BLaER1 treated with 17β-estradiol and CSF1 and Interleukin-3, amounts not matched to agents 10 nM and 100 nM (cell line): ENCODE data around the gene HGS.

Experiments
- H3K27ac ChIP-seq, 11 experiments: shearing (Covaris generic); formaldehyde crosslinking; 2 replicates each; pipeline ENCODE4 v1.8.1; 2022
- H3K27me3 ChIP-seq, 11 experiments: shearing (Covaris generic); formaldehyde crosslinking; 2 replicates each; pipeline ENCODE4 v1.8.1; 2022
- H3K36me3 ChIP-seq, 11 experiments: shearing (Covaris generic); formaldehyde crosslinking; 2 replicates each; pipeline ENCODE4 v1.8.1; 2022
- H3K4me1 ChIP-seq, 10 experiments: shearing (Covaris generic); formaldehyde crosslinking; 2 replicates each; pipeline ENCODE4 v1.8.1; 2022
- H3K4me2 ChIP-seq, 11 experiments: shearing (Covaris generic); formaldehyde crosslinking; 2 replicates each; pipeline ENCODE4 v1.8.1; 2022
- H3K4me3 ChIP-seq, 10 experiments: shearing (Covaris generic); formaldehyde crosslinking; 2 replicates each; pipeline ENCODE4 v1.8.1; 2022
- H3K9ac ChIP-seq, 11 experiments: shearing (Covaris generic); formaldehyde crosslinking; 2 replicates each; pipeline ENCODE4 v1.8.1; 2022
- H3K9me3 ChIP-seq, 11 experiments: shearing (Covaris generic); formaldehyde crosslinking; replicated peaks in 1 of 11; 2 replicates each; pipeline ENCODE4 v1.8.1; 2022
- H4K20me1 ChIP-seq, 11 experiments: shearing (Covaris generic); formaldehyde crosslinking; 2 replicates each; pipeline ENCODE4 v1.8.1; 2022
- Cebpa-rat ChIP-seq, 11 experiments: shearing (Covaris generic); IDR thresholded peaks; 2 replicates each; pipeline ENCODE4 v1.8.1; 2022

The HGS gene, protein sequence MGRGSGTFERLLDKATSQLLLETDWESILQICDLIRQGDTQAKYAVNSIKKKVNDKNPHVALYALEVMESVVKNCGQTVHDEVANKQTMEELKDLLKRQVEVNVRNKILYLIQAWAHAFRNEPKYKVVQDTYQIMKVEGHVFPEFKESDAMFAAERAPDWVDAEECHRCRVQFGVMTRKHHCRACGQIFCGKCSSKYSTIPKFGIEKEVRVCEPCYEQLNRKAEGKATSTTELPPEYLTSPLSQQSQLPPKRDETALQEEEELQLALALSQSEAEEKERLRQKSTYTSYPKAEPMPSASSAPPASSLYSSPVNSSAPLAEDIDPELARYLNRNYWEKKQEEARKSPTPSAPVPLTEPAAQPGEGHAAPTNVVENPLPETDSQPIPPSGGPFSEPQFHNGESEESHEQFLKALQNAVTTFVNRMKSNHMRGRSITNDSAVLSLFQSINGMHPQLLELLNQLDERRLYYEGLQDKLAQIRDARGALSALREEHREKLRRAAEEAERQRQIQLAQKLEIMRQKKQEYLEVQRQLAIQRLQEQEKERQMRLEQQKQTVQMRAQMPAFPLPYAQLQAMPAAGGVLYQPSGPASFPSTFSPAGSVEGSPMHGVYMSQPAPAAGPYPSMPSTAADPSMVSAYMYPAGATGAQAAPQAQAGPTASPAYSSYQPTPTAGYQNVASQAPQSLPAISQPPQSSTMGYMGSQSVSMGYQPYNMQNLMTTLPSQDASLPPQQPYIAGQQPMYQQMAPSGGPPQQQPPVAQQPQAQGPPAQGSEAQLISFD

DNA sequence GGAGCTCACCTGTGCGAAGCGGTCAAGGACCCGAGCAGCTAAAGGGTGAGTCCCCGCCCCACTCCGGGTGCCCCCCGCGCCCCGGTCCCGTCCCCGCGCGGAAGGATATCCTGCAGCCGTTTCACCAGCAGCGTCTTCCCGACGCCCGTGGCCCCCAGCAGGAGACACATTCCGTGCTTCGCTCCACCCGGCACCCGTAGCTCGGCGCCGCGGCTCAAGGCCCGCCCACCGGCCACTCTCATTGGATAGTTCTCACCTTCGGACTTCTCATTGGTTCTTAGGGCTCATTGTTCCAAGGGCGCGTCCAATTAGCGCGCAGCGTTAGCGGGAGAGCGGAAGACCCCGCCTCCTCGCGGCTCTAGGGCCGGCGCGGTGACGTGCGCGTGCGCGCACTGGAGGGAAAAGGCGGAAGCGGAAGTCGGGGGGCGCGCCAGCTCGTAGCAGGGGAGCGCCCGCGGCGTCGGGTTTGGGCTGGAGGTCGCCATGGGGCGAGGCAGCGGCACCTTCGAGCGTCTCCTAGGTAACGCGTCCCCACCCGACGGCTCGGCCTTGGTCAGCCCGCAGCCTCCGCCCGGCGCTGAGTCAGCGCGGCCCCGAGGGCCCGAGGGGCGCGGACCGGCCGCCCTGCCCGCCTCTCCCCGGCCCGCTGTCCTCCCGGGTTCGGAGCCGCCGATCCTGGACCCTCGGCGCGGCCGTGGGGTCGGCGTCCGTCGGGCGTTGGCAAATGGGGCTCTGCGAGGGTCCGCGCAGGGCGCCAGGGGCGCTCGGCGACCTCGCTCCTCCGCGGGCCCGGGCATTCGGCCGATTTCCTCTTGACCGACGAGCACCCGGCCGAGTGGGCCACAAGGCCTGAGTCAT lies at the start of gene HGS, which contains the start of gene ARL16:
HGS (plus strand) TSS at position 428 of the 858 bp plus-strand sequence; CDS start at position 484, 56 bp downstream.
ARL16 (minus strand) TSS at position 214 of the 858 bp plus-strand sequence; CDS start at position 170, 44 bp downstream.
- Histone ChIP-seq H3K4me1 (peaks cover 33 to 63% (median 50%) of the 10 kb centered on the region in 10 experiments), H3K27ac (peak within 1 kb of the TSS; percentile 91 to 98 (median 94)), H3K36me3 (peaks cover 37 to 70% (median 54%) of the 10 kb centered on the region in 11 experiments)

DNA sequence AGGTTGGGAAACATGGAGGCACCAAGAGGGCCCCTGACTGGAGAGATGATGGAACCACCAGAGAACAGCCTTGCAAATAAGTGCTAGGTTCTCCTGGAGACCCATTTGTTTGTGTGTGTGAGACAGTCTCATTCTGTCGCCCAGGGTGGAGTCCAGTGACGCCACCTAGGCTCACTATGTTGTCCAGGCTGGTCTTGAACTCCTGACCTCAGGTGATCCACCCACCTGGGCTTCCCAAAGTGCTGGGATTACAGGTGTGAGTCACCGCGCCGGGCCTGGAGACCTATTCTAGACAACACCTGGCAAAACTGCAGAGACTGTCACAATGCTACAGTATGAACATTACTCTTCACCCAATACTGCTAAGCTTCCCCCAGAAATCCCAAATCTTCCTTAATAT lies 48.4 kb upstream of the HGS start:
- peak overlapping the region; percentile 85 to 98 (median 94) for H3K4me2 ChIP-seq
- peaks cover 26 to 54% (median 34%) of the 10 kb centered on the region in 10 experiments for H3K4me1 ChIP-seq
- H3K4me3 ChIP-seq, result peak overlapping the region; percentile 73 to 100 (median 88); a peak in 19 of 20 replicates
- TF ChIP-seq Cebpa-rat (IDR thresholded peaks at IDR 0.05), result no peak
- no peaks in the 10 kb centered on the region for H3K27me3 ChIP-seq
- H3K27ac ChIP-seq, result peak overlapping the region in 4 of 11 experiments; percentile 84 to 95 (median 94); a peak in 7 of 22 replicates
- no peaks in the 10 kb centered on the region for H3K9me3 ChIP-seq
- peaks cover 6 to 50% (median 35%) of the 10 kb centered on the region in 11 experiments for H3K36me3 ChIP-seq
- peaks cover 59 to 64% (median 62%) of the 10 kb centered on the region in 11 experiments; a peak in 21 of 22 replicates for H4K20me1 ChIP-seq
- peak overlapping the region; percentile 87 to 99 (median 96); a peak in 20 of 22 replicates for H3K9ac ChIP-seq

More for the DNA sequence above, at the start of gene HGS, which contains the start of gene ARL16:
- H3K4me3 ChIP-seq, result peak within 1 kb of the TSS; percentile 92 to 100 (median 98)
- H3K9ac ChIP-seq, result peak within 1 kb of the TSS; percentile 94 to 98 (median 97)
- H3K4me2 ChIP-seq, result peak within 1 kb of the TSS; percentile 95 to 100 (median 98)
- no peak for TF ChIP-seq Cebpa-rat (IDR thresholded peaks at IDR 0.05)
- H3K9me3 ChIP-seq, result no peaks in the 10 kb centered on the region
- H3K27me3 ChIP-seq, result no peaks in the 10 kb centered on the region
- H4K20me1 ChIP-seq, result peaks cover 44 to 90% (median 79%) of the 10 kb centered on the region in 11 experiments; a peak in 21 of 22 replicates

DNA sequence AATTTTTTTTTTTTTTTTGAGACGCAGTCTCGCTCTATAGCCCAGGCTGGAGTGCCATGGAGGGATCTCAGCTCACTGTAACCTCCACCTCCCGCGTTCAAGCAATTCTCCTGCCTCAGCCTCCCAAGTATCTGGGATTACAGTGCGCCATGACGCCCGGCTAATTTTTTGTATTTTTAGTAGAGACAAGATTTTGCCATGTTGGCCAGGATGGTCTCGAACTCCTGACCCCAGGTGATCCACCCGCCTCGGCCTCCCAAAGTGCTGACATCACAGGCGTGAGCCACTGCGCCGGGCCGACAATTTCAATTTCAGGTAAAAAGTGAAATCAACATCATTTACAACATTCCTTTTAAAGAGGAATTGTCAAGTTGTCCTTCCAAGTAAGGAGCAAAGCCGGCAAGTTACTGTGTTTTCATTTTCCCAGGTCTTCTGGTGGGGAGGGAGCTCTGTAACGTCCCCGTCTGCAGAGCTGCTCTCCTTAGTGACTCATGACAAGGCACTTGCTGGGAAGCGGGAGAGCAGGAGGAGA lies 47.8 kb upstream of the HGS start:
- peak overlapping the region; percentile 85 to 98 (median 94) for H3K4me2 ChIP-seq
- peaks cover 26 to 54% (median 34%) of the 10 kb centered on the region in 10 experiments for H3K4me1 ChIP-seq
- peak overlapping the region; percentile 73 to 100 (median 88) for H3K4me3 ChIP-seq
- no peak for TF ChIP-seq Cebpa-rat (IDR thresholded peaks at IDR 0.05)
- H4K20me1 ChIP-seq, result peaks cover 53 to 58% (median 56%) of the 10 kb centered on the region in 11 experiments; a peak in 21 of 22 replicates
- no peaks in the 10 kb centered on the region for H3K9me3 ChIP-seq
- H3K36me3 ChIP-seq, result peaks cover 0 to 44% (median 29%) of the 10 kb centered on the region in 11 experiments; a peak in 19 of 22 replicates
- peak overlapping the region; percentile 84 to 98 (median 95) for H3K27ac ChIP-seq
- peak overlapping the region; percentile 87 to 99 (median 96) for H3K9ac ChIP-seq
- no peaks in the 10 kb centered on the region for H3K27me3 ChIP-seq

DNA sequence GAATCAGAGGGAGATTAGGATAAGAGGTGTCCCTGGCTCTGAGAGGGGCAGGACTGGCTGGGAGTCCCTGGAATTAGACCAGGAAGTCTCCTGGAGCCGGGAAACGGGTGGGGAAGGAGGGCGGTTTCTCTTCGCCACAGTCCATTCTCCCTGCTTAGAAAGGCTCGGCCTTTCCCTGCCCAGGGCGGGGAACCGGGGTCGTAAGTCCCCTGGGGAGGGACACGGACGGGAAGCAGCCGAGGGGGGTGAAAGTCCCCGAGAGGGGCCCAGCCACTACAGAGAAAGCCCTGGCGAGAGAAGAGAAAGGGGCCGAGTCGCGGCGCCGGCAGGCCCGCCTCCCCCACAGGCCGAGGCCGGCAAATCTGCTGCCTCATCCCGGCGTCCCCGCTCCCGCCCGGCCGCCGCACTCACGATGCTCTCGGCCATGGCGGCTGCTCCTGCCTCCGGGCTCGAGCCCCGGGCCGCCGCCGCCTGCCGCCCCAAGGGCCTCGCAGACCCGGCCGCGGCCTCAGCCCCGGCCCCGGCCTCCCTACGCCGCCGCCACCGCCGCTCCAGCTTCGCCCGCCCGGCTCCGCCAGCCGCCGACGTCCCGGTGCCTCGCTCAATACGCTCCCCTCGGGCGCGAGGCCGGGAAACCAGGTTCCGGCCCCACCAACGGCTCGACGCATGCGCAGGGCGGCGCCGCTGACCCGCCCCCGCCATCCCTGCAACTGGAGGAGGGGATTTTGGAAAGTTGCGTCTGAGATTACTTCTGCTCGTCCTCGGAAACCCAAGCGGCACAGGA lies 47.1 kb upstream of the HGS start, which contains the start of the genes NPLOC4 and TSPAN10:
NPLOC4 (minus strand) TSS at position 608 of the 784 bp plus-strand sequence; CDS start at position 426, 182 bp downstream.
TSPAN10 (plus strand) TSS at position 692 of the 784 bp plus-strand sequence. CDS start 5,217 bp downstream, outside the sequence.
- Histone ChIP-seq H3K36me3 (peaks cover 0 to 37% (median 22%) of the 10 kb centered on the region in 11 experiments; a peak in 18 of 22 replicates), H3K4me2 (peak within 1 kb of the TSS; percentile 86 to 98 (median 94)), H4K20me1 (peaks cover 46 to 51% (median 50%) of the 10 kb centered on the region in 11 experiments; a peak in 21 of 22 replicates), H3K9me3 (no peaks in the 10 kb centered on the region), H3K27me3 (no peaks in the 10 kb centered on the region), H3K27ac (peak within 1 kb of the TSS; percentile 84 to 98 (median 95)), H3K9ac (peak within 1 kb of the TSS; percentile 87 to 99 (median 96)), H3K4me3 (peak within 1 kb of the TSS; percentile 73 to 100 (median 88)), H3K4me1 (peaks cover 28 to 58% (median 38%) of the 10 kb centered on the region in 10 experiments)
- TF ChIP-seq Cebpa-rat (IDR thresholded peaks at IDR 0.05), result no peak

DNA sequence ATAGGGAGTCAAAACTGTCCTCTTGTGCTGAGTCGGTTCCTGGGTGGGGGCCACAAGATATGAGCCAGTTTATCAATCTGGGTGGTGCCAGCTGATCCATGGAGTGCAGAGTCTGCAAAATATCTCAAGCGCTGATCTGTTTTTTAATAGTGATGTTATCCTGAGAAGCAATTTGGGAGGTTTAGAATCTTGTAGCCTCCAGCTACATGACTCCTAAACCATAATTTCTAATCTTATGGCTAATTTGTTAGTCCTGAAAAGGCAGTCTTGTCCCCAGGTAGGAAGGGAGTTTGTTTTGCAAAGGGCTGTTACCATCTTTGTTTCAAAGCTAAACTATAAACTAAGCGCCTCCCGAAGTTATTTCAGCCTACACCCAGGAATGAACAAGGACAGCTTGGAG lies 45.1 kb upstream of the HGS start:
- peak overlapping the region in 1 of 11 experiments; percentile 86; a peak in 1 of 22 replicates for H3K4me2 ChIP-seq
- no peaks in the 10 kb centered on the region for H3K9me3 ChIP-seq
- peaks cover 0 to 17% (median 9%) of the 10 kb centered on the region in 11 experiments; a peak in 10 of 22 replicates for H3K36me3 ChIP-seq
- H3K27ac ChIP-seq, result no peak overlapping the region
- no peaks in the 10 kb centered on the region for H3K27me3 ChIP-seq
- H3K4me1 ChIP-seq, result peaks cover 33 to 55% (median 40%) of the 10 kb centered on the region in 10 experiments
- TF ChIP-seq Cebpa-rat (IDR thresholded peaks at IDR 0.05), result no peak
- no peak overlapping the region for H3K4me3 ChIP-seq
- H3K9ac ChIP-seq, result no peak overlapping the region
- H4K20me1 ChIP-seq, result peaks cover 27 to 31% (median 30%) of the 10 kb centered on the region in 11 experiments; a peak in 21 of 22 replicates

DNA sequence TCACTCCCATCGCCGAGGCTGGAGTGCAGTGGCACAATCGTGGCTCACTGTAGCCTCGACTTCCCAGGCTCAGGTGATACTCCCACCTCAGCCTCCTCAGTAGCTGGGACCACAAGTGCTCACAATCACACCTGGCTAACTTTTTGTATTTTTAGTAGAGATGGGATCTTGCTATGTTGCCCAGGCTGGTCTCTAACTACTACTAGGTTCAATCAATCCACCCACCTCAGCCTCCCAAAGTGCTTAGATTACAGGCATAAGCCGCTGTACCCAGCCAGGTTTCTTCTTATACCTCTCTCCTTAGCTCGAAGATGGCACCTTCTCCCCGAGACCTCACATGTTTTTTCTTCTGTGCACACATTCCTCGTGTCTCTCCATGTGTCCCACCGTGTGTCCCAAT lies 43.8 kb upstream of the HGS start:
- H3K36me3 ChIP-seq, result peaks cover 0 to 6% (median under 1%) of the 10 kb centered on the region in 11 experiments; a peak in 6 of 22 replicates
- no peak for TF ChIP-seq Cebpa-rat (IDR thresholded peaks at IDR 0.05)
- no peak overlapping the region for H3K4me2 ChIP-seq
- H3K4me3 ChIP-seq, result no peak overlapping the region
- H3K9ac ChIP-seq, result no peak overlapping the region
- peaks cover 30 to 51% (median 39%) of the 10 kb centered on the region in 10 experiments for H3K4me1 ChIP-seq
- no peaks in the 10 kb centered on the region for H3K27me3 ChIP-seq
- peaks cover 15 to 18% (median 17%) of the 10 kb centered on the region in 11 experiments; a peak in 21 of 22 replicates for H4K20me1 ChIP-seq
- no peak overlapping the region for H3K27ac ChIP-seq
- no peaks in the 10 kb centered on the region for H3K9me3 ChIP-seq
